ENCODE results near the gene ATP2A2. TPM values are rescaled to one million over a fixed set of nuclear protein-coding genes. Genes with fewer than 3 reads are reported as not detected.

ATP2A2 gene
- total and polyA plus RNA-seq, 2 of the 8 experiments (the other 6 are each of a cell fraction or from before 2014, with no cell fraction given), result 86.1 to 271 TPM

GRCh38 chr12:110379631-110380030, 98.6 kb downstream of the ATP2A2 start:
- H4K91ac ChIP-seq (replicated peaks; ENCODE audit: insufficient read length, low read length), result no peak overlapping the region
- no peaks in the 10 kb centered on the region; the same call in 1 of the 2 replicates for H3K79me1 ChIP-seq (ENCODE audit: low read depth, low read length)
- H3K9ac ChIP-seq (replicated peaks in 1 of 4; ENCODE audit: extremely low read depth in 1 of 4, low read depth in 3 of 4, low read length in 3 of 4), result no peak overlapping the region
- H3K36me3 ChIP-seq (ENCODE audit: control insufficient read depth in 2 of 4, insufficient read depth in 4 of 4, low read length in 3 of 4), result peaks cover 45 to 88% (median 75%) of the 10 kb centered on the region in 4 experiments
- H4K8ac ChIP-seq (ENCODE audit: extremely low read depth, insufficient read depth, low read length), result no peak overlapping the region
- no peak for DNase-seq (ENCODE audit: low read depth in 1 of 2, low spot score in 2 of 2)
- WGBS, 2 experiments (ENCODE audit: extremely low coverage in 1 of 2, insufficient coverage in 1 of 2, insufficient read length in 1 of 2, insufficient replicate concordance in 2 of 2, low coverage in 1 of 2, low lambda C conversion rate in 2 of 2, missing lambda C conversion rate in 1 of 2), result 81% methylated on average over 2 of the region's 2 CpGs; no CpG with 5 or more reads in 1 of the 2 experiments
- no peaks in the 10 kb centered on the region for H3K4me1 ChIP-seq (replicated peaks in 1 of 4; ENCODE audit: control insufficient read depth in 3 of 4, insufficient read depth in 4 of 4, low read length in 3 of 4)
- H3K56ac ChIP-seq (replicated peaks; ENCODE audit: insufficient read length, low read depth, low read length), result no peak overlapping the region
- no peak overlapping the region for H2AK5ac ChIP-seq (ENCODE audit: low read depth, low read length)
- H2BK12ac ChIP-seq (ENCODE audit: low read depth, low read length), result no peak overlapping the region
- POLR2A ChIA-PET (ENCODE audit: partially characterized antibody), result interaction anchor here (0.6 to 2.0 kb wide), 6 partner anchors 9 to 48 kb away, joined by 3 to 10 read pairs (median 4); no protein-coding TSS in a partner anchor
- H3K23ac ChIP-seq (ENCODE audit: insufficient read length), result no peak overlapping the region
- no peaks in the 10 kb centered on the region for H3K27me3 ChIP-seq (replicated peaks in 1 of 4; ENCODE audit: control insufficient read depth in 3 of 4, extremely low read depth in 1 of 4, insufficient read depth in 3 of 4, low read length in 3 of 4)
- no peak overlapping the region for H2BK120ac ChIP-seq (replicated peaks; ENCODE audit: low read depth, low read length)
- H3K4ac ChIP-seq (replicated peaks; ENCODE audit: insufficient read length, low read depth, low read length), result no peak overlapping the region
- no peak overlapping the region for H4K5ac ChIP-seq (ENCODE audit: insufficient read length, low read depth, low read length)
- no peaks in the 10 kb centered on the region for H3K23me2 ChIP-seq (ENCODE audit: low read depth, low read length)
- no peak overlapping the region for H3K4me3 ChIP-seq (ENCODE audit: extremely low read depth in 1 of 4, insufficient read depth in 2 of 4, low read depth in 3 of 4, low read length in 4 of 4)
- H3K18ac ChIP-seq (ENCODE audit: extremely low read depth, low read length), result no peak overlapping the region
- no peak overlapping the region for H2BK20ac ChIP-seq (ENCODE audit: low read length)
- CTCF ChIA-PET (ENCODE audit: partially characterized antibody), result interaction anchor here (1.0 to 1.2 kb wide), 3 partner anchors 20 to 52 kb away, joined by 3 to 8 read pairs (median 4); no protein-coding TSS in a partner anchor
- H4K20me1 ChIP-seq (replicated peaks in 1 of 2; ENCODE audit: control insufficient read depth in 1 of 2, insufficient read depth in 2 of 2, low read length in 2 of 2), result peaks cover 0 to 10% of the 10 kb centered on the region in 2 experiments
- no peaks in the 10 kb centered on the region for H3K79me2 ChIP-seq (ENCODE audit: control insufficient read depth in 1 of 2, insufficient read depth in 2 of 2, low read length in 2 of 2)
- no peak for FAIRE-seq
- no peak overlapping the region for H3K27ac ChIP-seq (ENCODE audit: low read depth, low read length)
- H3K4me2 ChIP-seq (ENCODE audit: insufficient read depth in 1 of 2, low read depth in 2 of 2, low read length in 2 of 2), result no peak overlapping the region
- no peak overlapping the region for H2AFZ ChIP-seq (ENCODE audit: low read length)
- no peak overlapping the region for H2BK15ac ChIP-seq (ENCODE audit: low read length)
- no peaks in the 10 kb centered on the region; a peak in 1 of 4 replicates for H3K9me3 ChIP-seq (ENCODE audit: insufficient read depth in 2 of 2, low read depth in 1 of 2, low read length in 1 of 2)
- H2BK5ac ChIP-seq (ENCODE audit: low read depth, low read length), result no peak overlapping the region
- H3K14ac ChIP-seq (ENCODE audit: insufficient read length), result no peak overlapping the region
- TF ChIP-seq EZH2 (IDR thresholded peaks at IDR 0.05; ENCODE audit: low read depth, low read length, severe bottlenecking), result no peak
- TF ChIP-seq CTBP2 (IDR thresholded peaks at IDR 0.05; ENCODE audit: borderline replicate concordance, insufficient read depth, insufficient read length, low read length), result no peak
